HCT116 (cell line): Measurements from ENCODE around the gene PANK4. TPM values are rescaled to one million over a fixed set of nuclear protein-coding genes. Genes with fewer than 3 reads are reported as not detected.

ENCODE experiments used
- ATAC-seq: fragments of 200-7000 bp; cut with Tn5 transposase; 2 replicates; pipeline ENCODE4 v1.9.1; 2020; ENCODE audit warnings: mild to moderate bottlenecking, moderate library complexity
- BruUV-seq: library from RNA; stranded (reverse); fragments of 400-500 nt; replicated peaks from 2 replicates; lab custom pipeline; 2021; lab: Mats Ljungman, UMichigan
- CTCF ChIA-PET: fragments of 300-600 bp; sonication (Branson Sonifier 250); formaldehyde crosslinking; loops from one replicate; lab custom pipeline; 2021; ENCODE audit warnings: antibody characterized with exemption; lab: Charles Lee
- POLR2A ChIA-PET: fragments of 300-600, 350-600 bp; sonication (Branson Sonifier 250); formaldehyde crosslinking; loops from one replicate; lab custom pipeline; 2021; ENCODE audit warnings: antibody characterized with exemption; lab: Charles Lee
- RAD21 ChIA-PET, 2 experiments: fragments of 300-600 bp; sonication (Branson Sonifier 250); formaldehyde crosslinking; loops; one replicate each; lab custom pipeline; 2023; ENCODE audit warnings: low total read pairs in 2 of 2; ENCODE audit not compliant: uncharacterized antibody in 2 of 2, unreplicated experiment in 2 of 2, low non-redundant PET in 1 of 2; lab: Charles Lee
- DNase-seq: peaks from one replicate; pipeline ENCODE4 v3.0.0-alpha.2; 2010; ENCODE audit warnings: low read depth, low spot score
- H2AFZ ChIP-seq: fragments of 200-600 bp; shearing (Covaris generic), sonication (generic); 2 replicates; pipeline ENCODE4 v1.6.1; 2017; ENCODE audit warnings: low read depth, mixed run types, mixed read lengths, antibody characterized with exemption, low read length; ENCODE audit not compliant: poor library complexity, severe bottlenecking
- H3K27ac ChIP-seq: 2 replicates; pipeline ENCODE4 v1.5.1; 2012; ENCODE audit warnings: low read depth, low read length
- H3K27me3 ChIP-seq: fragments of 200-600 bp; sonication (generic); 2 replicates; pipeline ENCODE4 v1.6.1; 2016; ENCODE audit warnings: mixed run types, low read length, mixed read lengths; ENCODE audit not compliant: insufficient read depth
- H3K36me3 ChIP-seq, 2 experiments: fragments of 200-500 bp in 1 of 2; fragments of 200-600 bp in 1 of 2; sonication (Bioruptor generic) in 1 of 2; sonication (generic) in 1 of 2; 2 replicates each; pipeline versions ENCODE4 v1.5.1 to v1.6.1; 2014 to 2016; ENCODE audit warnings: low read length in 2 of 2, inconsistent platforms in 1 of 2, mixed read lengths in 1 of 2, mixed run types in 1 of 2; ENCODE audit not compliant: insufficient read depth in 2 of 2, control insufficient read depth in 1 of 2
- H3K4me1 ChIP-seq, 2 experiments: fragments of 200-600 bp in 1 of 2; sonication (generic) in 1 of 2; 2 replicates each; pipeline versions ENCODE4 v1.5.1 to v1.6.1; 2012 to 2017; ENCODE audit warnings: low read length in 2 of 2, inconsistent platforms in 1 of 2, mild to moderate bottlenecking in 1 of 2, mixed read lengths in 1 of 2, mixed run types in 1 of 2, moderate library complexity in 1 of 2; ENCODE audit not compliant: insufficient read depth in 2 of 2, control insufficient read depth in 1 of 2
- H3K4me2 ChIP-seq: fragments of 200-600 bp; sonication (generic); 2 replicates; pipeline ENCODE4 v1.6.1; 2017; ENCODE audit warnings: mixed run types, low read length, mixed read lengths
- H3K4me3 ChIP-seq, 2 experiments: fragments of 200-600 bp in 1 of 2; sonication (generic) in 1 of 2; replicated peaks in 1 of 2; 2 replicates each; pipeline ENCODE4 v1.5.1; 2011 to 2016; ENCODE audit warnings: low read length in 2 of 2, control low read depth in 1 of 2, low read depth in 1 of 2, mild to moderate bottlenecking in 1 of 2, mixed read lengths in 1 of 2, mixed run types in 1 of 2
- H3K79me2 ChIP-seq: fragments of 200-600 bp; sonication (generic); 2 replicates; pipeline ENCODE4 v1.6.1; 2017; ENCODE audit warnings: mild to moderate bottlenecking, mixed run types, low read length, moderate library complexity, mixed read lengths; ENCODE audit not compliant: insufficient read depth
- H3K9ac ChIP-seq: fragments of 200-600 bp; sonication (generic); 2 replicates; pipeline ENCODE4 v1.6.1; 2016; ENCODE audit warnings: low read length, mixed read lengths
- H3K9me2 ChIP-seq: fragments of 200-600 bp; sonication (generic), shearing (Covaris generic); 2 replicates; pipeline ENCODE4 v1.6.1; 2017; ENCODE audit warnings: mixed run types, mild to moderate bottlenecking, moderate library complexity; ENCODE audit not compliant: insufficient read depth
- H3K9me3 ChIP-seq, 2 experiments: fragments of 200-500 bp in 1 of 2; fragments of 200-600 bp in 1 of 2; sonication (Bioruptor generic) in 1 of 2; sonication (generic) in 1 of 2; 2 replicates each; pipeline ENCODE4 v1.6.1; 2014 to 2017; ENCODE audit warnings: low read length in 2 of 2, mixed read lengths in 2 of 2, inconsistent platforms in 1 of 2, low read depth in 1 of 2, mild to moderate bottlenecking in 1 of 2, mixed run types in 1 of 2, moderate library complexity in 1 of 2; ENCODE audit not compliant: control insufficient read depth in 1 of 2, insufficient read depth in 1 of 2
- H4K20me1 ChIP-seq: fragments of 200-600 bp; sonication (generic), shearing (Covaris generic); 2 replicates; pipeline ENCODE4 v1.6.1; 2017; ENCODE audit warnings: mixed run types, mild to moderate bottlenecking, moderate library complexity; ENCODE audit not compliant: insufficient read depth
- EZH2 ChIP-seq: fragments of 200-600 bp; sonication (generic); IDR thresholded peaks from 2 replicates; pipeline ENCODE4 v1.6.1; 2017; ENCODE audit warnings: antibody characterized with exemption, mixed run types
- FOSL1 ChIP-seq: IDR thresholded peaks from 2 replicates; pipeline ENCODE4 v1.6.1; 2012; ENCODE audit warnings: low read depth
- JUND ChIP-seq: IDR thresholded peaks from 2 replicates; pipeline ENCODE4 v1.6.1; 2012
- POLR2A ChIP-seq: IDR thresholded peaks from 2 replicates; pipeline ENCODE4 v1.7.0; 2011; ENCODE audit warnings: borderline replicate concordance; ENCODE audit not compliant: insufficient read depth, insufficient read length; ENCODE audit errors: extremely low read depth
- POLR2AphosphoS5 ChIP-seq: IDR thresholded peaks from 2 replicates; pipeline ENCODE4 v1.6.1; 2011; ENCODE audit warnings: mild to moderate bottlenecking, low read depth, low read length, moderate library complexity
- REST ChIP-seq: IDR thresholded peaks from 2 replicates; pipeline ENCODE4 v1.6.1; 2012; ENCODE audit warnings: low read depth
- SIN3A ChIP-seq: IDR thresholded peaks from 2 replicates; pipeline ENCODE4 v1.6.1; 2012; ENCODE audit warnings: low read depth
- SP1 ChIP-seq: IDR thresholded peaks from 2 replicates; pipeline ENCODE4 v1.6.1; 2012; ENCODE audit warnings: low read depth
- SRF ChIP-seq: IDR thresholded peaks from 2 replicates; pipeline ENCODE4 v1.6.1; 2012; ENCODE audit warnings: low read depth
- YY1 ChIP-seq: IDR thresholded peaks from 2 replicates; pipeline ENCODE4 v1.6.1; 2011; ENCODE audit warnings: low read length, low read depth, moderate library complexity, mild to moderate bottlenecking; ENCODE audit not compliant: insufficient replicate concordance; ENCODE audit errors: extremely low read depth
- ZFX ChIP-seq: fragments of 450-650 bp; IDR thresholded peaks from 2 replicates; pipeline ENCODE4 v1.6.1; 2017
- intact Hi-C: fragments of 100-400 bp; cut with micrococcal nuclease; formaldehyde crosslinking; loops from 2 replicates; pipeline ENCODE4 v1.10.0; 2022
- total RNA-seq: library from RNA; stranded (reverse); gene quantifications from one replicate; pipeline ENCODE4 v1.2.1, GENCODE V29; 2021; ENCODE audit not compliant: unreplicated experiment

The PANK4 gene
- total RNA-seq, 1 experiment from 2014 or later = 38.5 TPM

- TF ChIP-seq YY1 (no peak), ZFX (no peak), SP1 (no peak)
Observed at GRCh38 chr1:2516124-2516523, 10.3 kb downstream of the PANK4 start (continued).

GRCh38 chr1:2515763-2516080 lies 10.7 kb downstream of the PANK4 start:
- ChIA-PET RAD21 (no interaction called here), POLR2A (no interaction called here), CTCF (no interaction called here)
- Histone ChIP-seq H3K9me2 (no peaks in the 10 kb centered on the region), H3K4me2 (no peak overlapping the region), H3K4me1 (no peaks in the 10 kb centered on the region), H3K27ac (no peak overlapping the region), H4K20me1 (no peaks in the 10 kb centered on the region), H3K27me3 (no peaks in the 10 kb centered on the region), H3K9me3 (no peaks in the 10 kb centered on the region), H3K4me3 (no peak overlapping the region), H3K9ac (no peak overlapping the region), H3K79me2 (no peaks in the 10 kb centered on the region), H2AFZ (no peak overlapping the region), H3K36me3 (peaks cover 22% of the 10 kb centered on the region in 2 experiments; a peak in 3 of 4 replicates)
- TF ChIP-seq JUND (no peak), SP1 (no peak), SRF (no peak), POLR2AphosphoS5 (no peak), SIN3A (no peak), POLR2A (no peak), REST (no peak), FOSL1 (no peak), EZH2 (no peak)
- ATAC-seq (no peak; the same call in 1 of the 2 replicates), DNase-seq (no peak)
- no TSS peak for BruUV-seq
- intact Hi-C loops = no loop called here
